Loucy (cell line): ENCODE data around the gene ATG2A.

Experiments used
- H2AFZ ChIP-seq: fragments of 200-600 bp; sonication (generic); 2 replicates; pipeline ENCODE4 v1.6.0; 2016; ENCODE audit warnings: antibody characterized with exemption, mild to moderate bottlenecking, low read length, moderate library complexity
- H3F3A ChIP-seq: fragments of 200-600 bp; 2 replicates; pipeline ENCODE4 v1.6.0; 2016; ENCODE audit warnings: antibody characterized with exemption, low read depth, mild to moderate bottlenecking
- H3K27me3 ChIP-seq: fragments of 200-600 bp; sonication (generic); 2 replicates; pipeline ENCODE4 v1.6.1; 2014; ENCODE audit warnings: low read length, mild to moderate bottlenecking; ENCODE audit not compliant: insufficient read depth, poor library complexity, severe bottlenecking
- H3K36me3 ChIP-seq: fragments of 200-600 bp; sonication (generic); 2 replicates; pipeline ENCODE4 v1.6.1; 2016; ENCODE audit warnings: low read length; ENCODE audit not compliant: insufficient read depth
- H3K4me1 ChIP-seq: fragments of 200-600 bp; sonication (generic); 2 replicates; pipeline ENCODE4 v1.5.1; 2014; ENCODE audit warnings: low read length, mild to moderate bottlenecking; ENCODE audit not compliant: insufficient read depth, poor library complexity, severe bottlenecking
- H3K4me2 ChIP-seq: fragments of 200-600 bp; sonication (generic); 2 replicates; pipeline ENCODE4 v1.6.0; 2014; ENCODE audit warnings: antibody characterized with exemption, low read length, low read depth, mild to moderate bottlenecking; ENCODE audit not compliant: poor library complexity, severe bottlenecking
- H3K4me3 ChIP-seq: fragments of 200-600 bp; sonication (generic); 2 replicates; pipeline ENCODE4 v1.5.1; 2014; ENCODE audit warnings: low read length, mild to moderate bottlenecking, mixed read lengths; ENCODE audit not compliant: poor library complexity, severe bottlenecking
- H3K79me2 ChIP-seq: fragments of 200-600 bp; sonication (generic); 2 replicates; pipeline ENCODE4 v1.6.1; 2014; ENCODE audit warnings: low read length; ENCODE audit not compliant: insufficient read depth
- H3K9ac ChIP-seq: fragments of 200-600 bp; sonication (generic); 2 replicates; pipeline ENCODE4 v1.6.0; 2014; ENCODE audit warnings: mild to moderate bottlenecking, low read depth, low read length, moderate library complexity; ENCODE audit not compliant: poor library complexity, severe bottlenecking
- H3K9me2 ChIP-seq: fragments of 200-600 bp; sonication (generic); replicated peaks from 2 replicates; pipeline ENCODE4 v1.6.1; 2016; ENCODE audit warnings: low read depth, low read length, mixed read lengths
- H3K9me3 ChIP-seq: fragments of 200-600 bp; sonication (generic); 2 replicates; pipeline ENCODE4 v1.6.1; 2014; ENCODE audit warnings: mild to moderate bottlenecking, antibody characterized with exemption, low read length, low read depth; ENCODE audit not compliant: insufficient read depth
- H4K20me1 ChIP-seq: fragments of 200-600 bp; sonication (generic); 2 replicates; pipeline ENCODE4 v1.6.0; 2014; ENCODE audit warnings: antibody characterized with exemption, low read length, mild to moderate bottlenecking; ENCODE audit not compliant: insufficient read depth, poor library complexity, severe bottlenecking
- CTCF ChIP-seq: fragments of 200-600 bp; sonication (generic); conservative IDR thresholded peaks from 2 replicates; pipeline ENCODE4 v1.5.1; 2014; ENCODE audit warnings: mild to moderate bottlenecking, antibody characterized with exemption, low read length
- EZH2phosphoT487 ChIP-seq: fragments of 200-600 bp; IDR thresholded peaks from 2 replicates; pipeline ENCODE4 v1.6.1; 2018; ENCODE audit warnings: antibody characterized with exemption, mild to moderate bottlenecking, moderate library complexity, borderline replicate concordance

The ATG2A gene

DNA sequence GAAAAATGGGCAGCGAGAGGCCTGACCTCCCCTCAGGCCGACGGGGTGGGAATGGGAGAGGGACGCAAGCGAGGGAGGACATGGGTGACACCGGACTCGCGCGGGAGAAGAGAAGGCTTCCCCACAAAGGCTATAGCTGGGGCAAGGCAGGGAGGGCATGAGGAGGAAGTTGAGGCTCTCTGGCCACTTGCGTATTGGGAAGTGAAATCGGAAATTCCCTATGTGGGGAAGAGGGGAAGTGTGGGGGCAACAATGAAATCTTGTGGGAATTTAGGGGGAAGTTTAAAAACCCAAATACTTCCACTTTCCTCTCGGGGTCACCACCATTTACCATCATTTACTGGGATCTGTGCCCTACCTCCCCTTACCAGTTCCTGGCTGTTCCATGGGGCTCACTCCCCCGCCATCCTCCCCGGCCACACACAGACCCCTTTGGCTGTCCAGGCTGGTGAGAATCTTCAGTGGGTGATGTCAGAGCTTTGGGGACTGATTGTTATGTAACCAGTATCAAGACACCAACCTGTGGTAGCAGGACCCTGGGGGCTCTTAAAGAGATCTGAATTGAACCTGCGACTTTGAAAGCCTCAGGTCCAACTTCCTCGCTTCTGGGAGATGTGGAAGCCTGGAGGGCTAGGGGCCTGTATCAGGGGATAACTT is 37.6 kb downstream of the ATG2A start:
- TF ChIP-seq EZH2phosphoT487 (no peak), CTCF (no peak)
- Histone ChIP-seq H3K27me3 (no peaks in the 10 kb centered on the region), H3K9ac (peak overlapping the region; percentile 96), H2AFZ (peak overlapping the region; percentile 80), H3K9me3 (no peaks in the 10 kb centered on the region), H3K4me2 (peak overlapping the region; percentile 99), H3F3A (0 out of 2 replicates have a peak, but pooled peaks cover 3% of the 10 kb centered on the region), H3K36me3 (no peaks in the 10 kb centered on the region), H4K20me1 (peaks cover 20% of the 10 kb centered on the region), H3K9me2 (no peaks in the 10 kb centered on the region), H3K79me2 (peaks cover 47% of the 10 kb centered on the region), H3K4me1 (peaks cover 44% of the 10 kb centered on the region), H3K4me3 (peak overlapping the region; percentile 100)

- H3K9me3 ChIP-seq = no peaks in the 10 kb centered on the region
- H2AFZ ChIP-seq = peak within 1 kb of the TSS; percentile 80
- peaks cover 20% of the 10 kb centered on the region for H4K20me1 ChIP-seq
- H3K4me2 ChIP-seq = peak within 1 kb of the TSS; percentile 99
- peaks cover 50% of the 10 kb centered on the region for H3K79me2 ChIP-seq
- no peaks in the 10 kb centered on the region for H3K36me3 ChIP-seq
- H3K9ac ChIP-seq = peak within 1 kb of the TSS; percentile 96
- peak within 1 kb of the TSS; percentile 100 for H3K4me3 ChIP-seq
- TF ChIP-seq CTCF (peak; percentile 61), EZH2phosphoT487 (no peak)
- peaks cover 44% of the 10 kb centered on the region for H3K4me1 ChIP-seq
- no peaks in the 10 kb centered on the region for H3K27me3 ChIP-seq
- H3K9me2 ChIP-seq = no peaks in the 10 kb centered on the region
- H3F3A ChIP-seq = 0 out of 2 replicates have a peak, but pooled peaks cover 3% of the 10 kb centered on the region
These were observed 38.3 kb downstream of the ATG2A start, which contains the start of gene EHD1 for GRCh38 chr11:64878494-64879243. TSS of gene EHD1 (minus strand) at chr11:64878621. CDS start at chr11:64878464, 157 bp downstream.

- Histone ChIP-seq H3K9me3 (no peaks in the 10 kb centered on the region), H3K4me3 (peak overlapping the region; percentile 87), H3K36me3 (peaks cover 3% of the 10 kb centered on the region; the same call in 1 of the 2 replicates), H3K9me2 (no peaks in the 10 kb centered on the region), H3K4me1 (peaks cover 47% of the 10 kb centered on the region), H2AFZ (peak overlapping the region; percentile 80), H3K27me3 (no peaks in the 10 kb centered on the region), H3F3A (0 out of 2 replicates have a peak, but pooled peaks cover 3% of the 10 kb centered on the region), H3K9ac (peak overlapping the region; percentile 84), H4K20me1 (peaks cover 20% of the 10 kb centered on the region), H3K79me2 (peaks cover 53% of the 10 kb centered on the region), H3K4me2 (peak overlapping the region; percentile 93)
- no peak for TF ChIP-seq CTCF
- TF ChIP-seq EZH2phosphoT487 = no peak
These were observed 38.9 kb downstream of the ATG2A start for GRCh38 chr11:64878223-64878493.
